Left ventricle myocardium inferior (tissue), 1 donor: Measurements from ENCODE around the gene GPX8. TPM values are rescaled to one million over a fixed set of nuclear protein-coding genes. Genes with fewer than 3 reads are reported as not detected.

Experiments
- DNase-seq: peaks from one replicate; pipeline ENCODE4 v3.0.0-alpha.2; 2020
- H3K27ac ChIP-seq: fragments of 200-600 bp; replicated peaks from 2 replicates; pipeline ENCODE4 v1.8.0; 2021
- H3K27me3 ChIP-seq: fragments of 200-600 bp; 2 replicates; pipeline ENCODE4 v1.8.0; 2021; ENCODE audit warnings: low read depth
- H3K36me3 ChIP-seq: fragments of 200-600 bp; 2 replicates; pipeline ENCODE4 v1.8.0; 2021
- H3K4me1 ChIP-seq: fragments of 200-600 bp; 2 replicates; pipeline ENCODE4 v1.8.0; 2021
- H3K4me3 ChIP-seq: fragments of 200-600 bp; 2 replicates; pipeline ENCODE4 v1.8.0; 2021; ENCODE audit warnings: mild to moderate bottlenecking, moderate library complexity
- H3K9me3 ChIP-seq: fragments of 200-600 bp; replicated peaks from 2 replicates; pipeline ENCODE4 v1.8.0; 2021
- CTCF ChIP-seq: fragments of 200-600 bp; IDR thresholded peaks from 2 replicates; pipeline ENCODE4 v1.8.0; 2021; ENCODE audit warnings: antibody characterized with exemption, mild to moderate bottlenecking, borderline replicate concordance
- intact Hi-C: fragments of 100-400 bp; cut with micrococcal nuclease; formaldehyde crosslinking; loops from one replicate; pipeline ENCODE4 v1.11.0; 2022
- total RNA-seq: library from RNA; stranded (reverse); fragmentation: NEBNext Ultra II Directional; extraction: Animal tissue kit (Norgen Biotek cat#: 25700); gene quantifications from one replicate; pipeline ENCODE4 v1.2.1, GENCODE V29; 2021
- donor health status: DM: no; HTN: yes; CAD: no; lungs with severe emphysema.

The GPX8 gene
- total RNA-seq, 1 donor from 2014 or later = 9.8 TPM

- Histone ChIP-seq H3K4me1 (peaks cover 5% of the 10 kb centered on the region), H3K36me3 (no peaks in the 10 kb centered on the region), H3K27me3 (peaks cover 75% of the 10 kb centered on the region), H3K9me3 (no peaks in the 10 kb centered on the region), H3K27ac (no peak overlapping the region), H3K4me3 (no peak overlapping the region)
- DNase-seq = no peak
- TF ChIP-seq CTCF = no peak
- intact Hi-C loops = loop anchor here (5.0 to 10.0 kb wide), 2 partner anchors 201 to 239 kb away; no protein-coding TSS in a partner anchor
Observed at GRCh38 chr5:55146080-55146479, 13.9 kb upstream of the GPX8 start.

- H3K27ac ChIP-seq = no peak overlapping the region
- TF ChIP-seq CTCF = peak; percentile 96
- H3K4me3 ChIP-seq = no peak overlapping the region
- no peaks in the 10 kb centered on the region for H3K9me3 ChIP-seq
- H3K4me1 ChIP-seq = peaks cover 5% of the 10 kb centered on the region
- intact Hi-C loops = loop anchor here (5.0 to 10.0 kb wide), 2 partner anchors 202 to 239 kb away; no protein-coding TSS in a partner anchor
- no peaks in the 10 kb centered on the region for H3K36me3 ChIP-seq
- peaks cover 75% of the 10 kb centered on the region for H3K27me3 ChIP-seq
- peak; percentile 62 for DNase-seq
Observed at GRCh38 chr5:55146543-55147151, 13.3 kb upstream of the GPX8 start.

GRCh38 chr5:55149308-55149795, 10.6 kb upstream of the GPX8 start:
- no peaks in the 10 kb centered on the region for H3K36me3 ChIP-seq
- peaks cover 68% of the 10 kb centered on the region for H3K27me3 ChIP-seq
- no peak for DNase-seq
- intact Hi-C loops = loop anchor here (5.0 to 10.0 kb wide), 2 partner anchors 205 to 242 kb away; no protein-coding TSS in a partner anchor
- H3K27ac ChIP-seq = no peak overlapping the region
- no peak overlapping the region for H3K4me3 ChIP-seq
- H3K9me3 ChIP-seq = no peaks in the 10 kb centered on the region
- TF ChIP-seq CTCF = no peak
- peaks cover 5% of the 10 kb centered on the region for H3K4me1 ChIP-seq

GRCh38 chr5:55151923-55152842, 7.8 kb upstream of the GPX8 start:
- Histone ChIP-seq H3K9me3 (no peaks in the 10 kb centered on the region), H3K27me3 (peaks cover 49% of the 10 kb centered on the region), H3K4me3 (no peak overlapping the region), H3K36me3 (no peaks in the 10 kb centered on the region), H3K27ac (no peak overlapping the region), H3K4me1 (no peaks in the 10 kb centered on the region)
- no peak for DNase-seq
- no peak for TF ChIP-seq CTCF
- intact Hi-C loops = no loop called here

GRCh38 chr5:55154873-55155272, 5.1 kb upstream of the GPX8 start:
- peaks cover 3% of the 10 kb centered on the region for H3K4me1 ChIP-seq
- no peak for TF ChIP-seq CTCF
- no peak overlapping the region for H3K4me3 ChIP-seq
- intact Hi-C loops = no loop called here
- no peaks in the 10 kb centered on the region for H3K9me3 ChIP-seq
- no peak overlapping the region for H3K27ac ChIP-seq
- H3K36me3 ChIP-seq = no peaks in the 10 kb centered on the region
- no peak for DNase-seq
- peaks cover 43% of the 10 kb centered on the region for H3K27me3 ChIP-seq
